ENCODE measurements around the gene KRTAP5-4.

DNA sequence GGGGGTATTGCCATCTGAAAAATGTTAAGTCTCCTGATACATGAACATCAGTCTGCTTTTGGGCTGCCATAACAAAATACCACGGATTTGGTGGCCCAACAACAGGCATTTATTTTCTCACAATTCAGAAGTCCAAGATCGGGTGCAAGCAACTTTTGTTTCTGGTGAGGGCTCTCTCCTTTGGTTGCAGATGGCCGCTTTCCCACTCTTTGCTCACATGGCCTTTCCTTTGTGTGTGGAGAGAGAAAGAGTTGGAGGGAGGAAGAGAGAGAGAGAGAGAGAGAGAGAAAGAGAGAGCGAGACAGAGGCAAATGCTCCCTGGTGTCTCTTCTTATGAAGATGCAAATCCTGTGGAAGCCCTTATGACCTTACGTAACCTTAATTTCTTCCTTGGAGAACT, 21.3 kb downstream of the KRTAP5-4 start:
- TF ChIP-seq POLR2A (IDR thresholded peaks at IDR 0.05; ENCODE audit: low read depth, low read length) (no peak), EZH2 (IDR thresholded peaks at IDR 0.05; ENCODE audit: borderline replicate concordance, low read depth, low read length, severe bottlenecking) (no peak), GATA2 (IDR thresholded peaks at IDR 0.05; ENCODE audit: insufficient read depth, insufficient read length, low read depth, low read length) (no peak), POLR2AphosphoS5 (IDR thresholded peaks at IDR 0.05; ENCODE audit: insufficient read depth, low read depth, low read length) (no peak)
- TF ChIP-seq, protein P1, sequence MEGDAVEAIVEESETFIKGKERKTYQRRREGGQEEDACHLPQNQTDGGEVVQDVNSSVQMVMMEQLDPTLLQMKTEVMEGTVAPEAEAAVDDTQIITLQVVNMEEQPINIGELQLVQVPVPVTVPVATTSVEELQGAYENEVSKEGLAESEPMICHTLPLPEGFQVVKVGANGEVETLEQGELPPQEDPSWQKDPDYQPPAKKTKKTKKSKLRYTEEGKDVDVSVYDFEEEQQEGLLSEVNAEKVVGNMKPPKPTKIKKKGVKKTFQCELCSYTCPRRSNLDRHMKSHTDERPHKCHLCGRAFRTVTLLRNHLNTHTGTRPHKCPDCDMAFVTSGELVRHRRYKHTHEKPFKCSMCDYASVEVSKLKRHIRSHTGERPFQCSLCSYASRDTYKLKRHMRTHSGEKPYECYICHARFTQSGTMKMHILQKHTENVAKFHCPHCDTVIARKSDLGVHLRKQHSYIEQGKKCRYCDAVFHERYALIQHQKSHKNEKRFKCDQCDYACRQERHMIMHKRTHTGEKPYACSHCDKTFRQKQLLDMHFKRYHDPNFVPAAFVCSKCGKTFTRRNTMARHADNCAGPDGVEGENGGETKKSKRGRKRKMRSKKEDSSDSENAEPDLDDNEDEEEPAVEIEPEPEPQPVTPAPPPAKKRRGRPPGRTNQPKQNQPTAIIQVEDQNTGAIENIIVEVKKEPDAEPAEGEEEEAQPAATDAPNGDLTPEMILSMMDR (IDR thresholded peaks at IDR 0.05; ENCODE audit: extremely low read depth in 1 of 2, insufficient read depth in 1 of 2, low read depth in 1 of 2, low read length in 2 of 2): no peak

Measured in endothelial cell of umbilical vein (primary cell).